IMR-90 (cell line): ENCODE data around the gene CHAT. TPM values are rescaled to one million over a fixed set of nuclear protein-coding genes. Genes with fewer than 3 reads are reported as not detected.

Source experiments
- ATAC-seq: fragments of 200-7000 bp; cut with Tn5 transposase; 2 replicates; pipeline ENCODE4 v1.9.1; 2020; ENCODE audit warnings: low read depth, mild to moderate bottlenecking, moderate library complexity
- BruUV-seq: library from RNA; stranded (reverse); fragments of 400-500 nt; replicated peaks from 2 replicates; lab custom pipeline; 2021; lab: Mats Ljungman, UMichigan
- CTCF ChIA-PET: fragments of 300-600 bp; formaldehyde crosslinking; extraction: SDS; loops from one replicate; lab custom pipeline; 2021; ENCODE audit warnings: antibody characterized with exemption; lab: Yijun Ruan, JAX
- POLR2A ChIA-PET: fragments of 300-600 bp; sonication (Branson Sonifier 250); formaldehyde crosslinking; loops from one replicate; lab custom pipeline; 2022; ENCODE audit warnings: antibody characterized with exemption; ENCODE audit not compliant: unreplicated experiment; lab: Charles Lee
- DNase-seq: peaks from one replicate; pipeline ENCODE4 v3.0.0; 2013
- H2AFZ ChIP-seq: replicated peaks from 2 replicates; pipeline ENCODE3; 2013; ENCODE audit warnings: low read length, mild to moderate bottlenecking; ENCODE audit not compliant: poor library complexity
- H2AK5ac ChIP-seq: 2 replicates; pipeline ENCODE4 v1.6.1; 2013; ENCODE audit warnings: low read depth, low read length, inconsistent platforms
- H2AK9ac ChIP-seq: replicated peaks from 2 replicates; pipeline ENCODE3; 2013; ENCODE audit warnings: mild to moderate bottlenecking, low read depth, low read length, moderate library complexity; ENCODE audit not compliant: poor library complexity
- H2BK120ac ChIP-seq: 2 replicates; pipeline ENCODE4 v1.6.1; 2013; ENCODE audit warnings: low read depth, low read length, inconsistent platforms
- H2BK15ac ChIP-seq: 3 replicates; pipeline ENCODE4 v1.6.1; 2013; ENCODE audit warnings: low read depth, low read length, inconsistent platforms
- H2BK20ac ChIP-seq: 2 replicates; pipeline ENCODE4 v1.6.1; 2013; ENCODE audit warnings: low read depth, mild to moderate bottlenecking, inconsistent platforms, low read length, moderate library complexity
- H2BK5ac ChIP-seq: 2 replicates; pipeline ENCODE4 v1.6.1; 2013; ENCODE audit warnings: mild to moderate bottlenecking, low read depth, low read length, inconsistent platforms; ENCODE audit not compliant: poor library complexity, severe bottlenecking
- H3K14ac ChIP-seq: replicated peaks from 2 replicates; pipeline ENCODE4 v1.6.1; 2013; ENCODE audit warnings: low read depth, low read length, inconsistent platforms
- H3K18ac ChIP-seq: 2 replicates; pipeline ENCODE4 v1.6.1; 2013; ENCODE audit warnings: low read depth, low read length, control low read depth
- H3K23ac ChIP-seq: 2 replicates; pipeline ENCODE4 v1.6.1; 2013; ENCODE audit warnings: low read depth, low read length, inconsistent platforms
- H3K27ac ChIP-seq: 2 replicates; pipeline ENCODE4 v1.5.1; 2013; ENCODE audit warnings: mild to moderate bottlenecking, control low read depth, low read length; ENCODE audit not compliant: insufficient read depth
- H3K27me3 ChIP-seq: 2 replicates; pipeline ENCODE4 v1.6.1; 2013; ENCODE audit warnings: low read length; ENCODE audit not compliant: control insufficient read depth, insufficient read depth
- H3K36me3 ChIP-seq: 2 replicates; pipeline ENCODE4 v1.6.1; 2013; ENCODE audit warnings: low read length, mixed read lengths; ENCODE audit not compliant: control insufficient read depth, insufficient read depth
- H3K4ac ChIP-seq: 2 replicates; pipeline ENCODE4 v1.6.1; 2013; ENCODE audit warnings: low read depth, low read length, inconsistent platforms
- H3K4me1 ChIP-seq: 2 replicates; pipeline ENCODE4 v1.6.1; 2013; ENCODE audit warnings: low read length, mixed read lengths; ENCODE audit not compliant: control insufficient read depth, insufficient read depth
- H3K4me2 ChIP-seq: 2 replicates; pipeline ENCODE4 v1.6.1; 2013; ENCODE audit warnings: low read depth, mild to moderate bottlenecking, control low read depth, low read length, moderate library complexity
- H3K4me3 ChIP-seq: 2 replicates; pipeline ENCODE4 v1.5.1; 2013; ENCODE audit warnings: low read depth, mild to moderate bottlenecking, control low read depth, low read length, moderate library complexity; ENCODE audit not compliant: insufficient read depth
- H3K56ac ChIP-seq: 2 replicates; pipeline ENCODE4 v1.6.1; 2013; ENCODE audit warnings: low read length, inconsistent platforms; ENCODE audit not compliant: insufficient read depth; ENCODE audit errors: extremely low read depth
- H3K79me1 ChIP-seq, 2 experiments: 2 replicates each; pipeline ENCODE4 v1.6.1; 2013; ENCODE audit warnings: low read length in 2 of 2, inconsistent platforms in 1 of 2, low read depth in 1 of 2
- H3K9ac ChIP-seq: 2 replicates; pipeline ENCODE4 v1.6.1; 2013; ENCODE audit warnings: low read depth, low read length, control low read depth
- H3K9me1 ChIP-seq: 2 replicates; pipeline ENCODE4 v1.6.1; 2013; ENCODE audit warnings: low read length, inconsistent platforms; ENCODE audit not compliant: insufficient read depth
- H3K9me3 ChIP-seq: 2 replicates; pipeline ENCODE4 v1.6.1; 2013; ENCODE audit warnings: low read length; ENCODE audit not compliant: control insufficient read depth, insufficient read depth
- H4K20me1 ChIP-seq: 2 replicates; pipeline ENCODE4 v1.6.1; 2013; ENCODE audit warnings: low read length, inconsistent platforms; ENCODE audit not compliant: insufficient read depth
- H4K5ac ChIP-seq: 2 replicates; pipeline ENCODE4 v1.6.1; 2013; ENCODE audit warnings: mild to moderate bottlenecking, low read depth, low read length, control low read depth
- H4K8ac ChIP-seq, 2 experiments: 2 replicates each; pipeline ENCODE4 v1.6.1; 2013; ENCODE audit warnings: low read depth in 2 of 2, low read length in 2 of 2, control low read depth in 1 of 2, inconsistent platforms in 1 of 2
- H4K91ac ChIP-seq: 2 replicates; pipeline ENCODE4 v1.6.1; 2013; ENCODE audit warnings: low read depth, low read length, inconsistent platforms; ENCODE audit not compliant: insufficient read depth
- FOS ChIP-seq: fragments of 150-350 bp; IDR thresholded peaks from 2 replicates; pipeline ENCODE4 v1.6.1; 2016; ENCODE audit warnings: low read depth, low read length
- WGBS, 2 experiments: methylation state at CpG; one replicate each; pipeline versions ENCODE4 v1.1.5 to v1.1.7; 2013; ENCODE audit warnings: missing lambda C conversion rate in 2 of 2; ENCODE audit not compliant: insufficient read length in 1 of 2; ENCODE audit errors: extremely low coverage in 2 of 2; 5-methylcytosine and 5-hydroxymethylcytosine counted together
- dilution Hi-C: fragments of 300-500 bp; cut with HindIII; formaldehyde crosslinking; loops from one replicate; pipeline ENCODE4 v1.14.3; 2018; ENCODE audit warnings: low sequenced_read_pairs; ENCODE audit not compliant: unreplicated experiment
- in situ Hi-C: fragments of 300-500 bp; cut with MboI; formaldehyde crosslinking; loops from 3 replicates; pipeline ENCODE4 v1.14.3; 2019; ENCODE audit warnings: low sequenced_read_pairs, inconsistent platforms, mixed read lengths
- intact Hi-C: fragments of 100-400 bp; cut with micrococcal nuclease; formaldehyde crosslinking; loops from 2 replicates; pipeline ENCODE4 v1.10.0; 2022
- polyA plus RNA-seq, 3 experiments: library from polyadenylated mRNA; depleted of rRNA; stranded (reverse); fragments of >200 nt; gene quantifications; 2 replicates each; pipeline ENCODE4 v1.2.3, GENCODE V29; 2012; ENCODE audit warnings: low replicate concordance in 1 of 3
- total RNA-seq: library from RNA; depleted of rRNA; stranded (reverse); fragments of >200 nt; gene quantifications from 2 replicates; pipeline ENCODE4 v1.2.3, GENCODE V29; 2012

The CHAT gene
- total and polyA plus RNA-seq, 2 of the 4 experiments (the other 2 are of a cell fraction): not detected

DNA sequence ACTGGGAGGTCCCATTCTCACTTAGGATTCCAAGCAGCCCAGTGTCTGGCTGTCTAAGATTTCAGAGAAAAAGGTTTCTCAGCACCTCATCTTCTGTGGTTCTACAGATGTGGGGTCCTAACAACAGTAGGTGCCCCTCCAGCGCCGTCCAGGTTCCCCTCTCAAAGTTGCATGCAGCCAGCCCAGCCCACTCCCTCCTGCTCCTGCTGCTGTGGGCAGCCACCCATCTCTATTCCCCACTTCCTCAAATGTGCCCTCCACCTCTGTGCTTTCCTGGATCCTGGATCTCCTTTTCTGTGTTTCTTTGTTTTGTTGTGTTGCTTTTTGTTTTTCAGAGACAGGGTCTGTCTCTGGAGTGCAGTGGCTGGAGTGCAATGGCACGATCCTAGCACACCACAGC is 17.0 kb upstream of the CHAT start:
- H3K56ac ChIP-seq: no peak overlapping the region
- H4K5ac ChIP-seq: no peak overlapping the region
- in situ Hi-C loops (loop anchor here (10.0 kb wide), 2 partner anchors 318 to 618 kb away; no protein-coding TSS in a partner anchor), dilution Hi-C loops (no loop called here), intact Hi-C loops (loop anchor here (10.0 kb wide), 2 partner anchors 348 to 468 kb away; partner anchors contain the start of genes PARG, TIMM23B and WASHC2A)
- DNase-seq: no peak
- H2BK20ac ChIP-seq: no peak overlapping the region
- no peaks in the 10 kb centered on the region for H3K79me1 ChIP-seq
- no peaks in the 10 kb centered on the region; the same call in 1 of the 2 replicates for H3K9me1 ChIP-seq
- H3K27ac ChIP-seq: no peak overlapping the region
- H3K18ac ChIP-seq: no peak overlapping the region
- no peaks in the 10 kb centered on the region for H3K36me3 ChIP-seq
- no peak overlapping the region for H2AK9ac ChIP-seq
- no peaks in the 10 kb centered on the region for H4K20me1 ChIP-seq
- CTCF ChIA-PET: no interaction called here
- BruUV-seq: no TSS peak
- H2BK15ac ChIP-seq: no peak overlapping the region
- H3K4ac ChIP-seq: no peak overlapping the region
- WGBS, 2 experiments: no CpG with 5 or more reads among the region's 3 CpGs
- no peak overlapping the region for H4K91ac ChIP-seq
- no peak for ATAC-seq
- H3K4me2 ChIP-seq: no peak overlapping the region
- H3K23ac ChIP-seq: no peak overlapping the region
- peaks cover 16% of the 10 kb centered on the region; the same call in 1 of the 2 replicates for H3K27me3 ChIP-seq
- no peak for TF ChIP-seq FOS
- H2AK5ac ChIP-seq: no peak overlapping the region
- no peak overlapping the region for H3K9ac ChIP-seq
- H4K8ac ChIP-seq: no peak overlapping the region
- no peak overlapping the region for H2AFZ ChIP-seq
- H2BK5ac ChIP-seq: no peak overlapping the region
- no peaks in the 10 kb centered on the region for H3K9me3 ChIP-seq
- H3K4me1 ChIP-seq: peaks cover 2% of the 10 kb centered on the region; the same call in 1 of the 2 replicates
- POLR2A ChIA-PET: no interaction called here
- H3K14ac ChIP-seq: no peak overlapping the region
- H2BK120ac ChIP-seq: no peak overlapping the region
- H3K4me3 ChIP-seq: no peak overlapping the region
